Left colon (tissue), 2 donors: Measurements from ENCODE around the gene CEP70. TPM values are rescaled to one million over a fixed set of nuclear protein-coding genes. Genes with fewer than 3 reads are reported as not detected.

ENCODE experiments used
- ATAC-seq: fragments of 200-7000 bp; cut with Tn5 transposase; one replicate; pipeline ENCODE4 v1.9.1; 2020; ENCODE audit warnings: mild to moderate bottlenecking, moderate library complexity
- DNase-seq, 2 donors: peaks; one replicate each; pipeline ENCODE4 v3.0.0-alpha.2; 2020
- intact Hi-C, 2 donors: fragments of 100-400 bp; cut with DNase I in 1 of 2; cut with micrococcal nuclease in 1 of 2; formaldehyde crosslinking; loops; one replicate each; pipeline versions ENCODE4 v1.11.2 to v1.14.0; 2022; cut with DNase I, micrococcal nuclease
- total RNA-seq, 2 donors: library from RNA; stranded (reverse); fragmentation: NEBNext Ultra II Directional; extraction: Animal tissue kit (Norgen Biotek cat#: 25700); gene quantifications; one replicate each; pipeline ENCODE4 v1.2.1, GENCODE V29; 2021
- donor health status: DM: no; HTN: no; CAD: no.
- donor health status: DM: yes; HTN: yes; CAD: no.

Gene CEP70
- total RNA-seq, 2 donors from 2014 or later = 35.8 to 36.4 TPM

GRCh38 chr3:138479438-138479863, 114.6 kb downstream of the CEP70 start:
- ATAC-seq = peak; percentile 52
- intact Hi-C loops = no loop called here
- no peak for DNase-seq

GRCh38 chr3:138477801-138478200, 116.3 kb downstream of the CEP70 start:
- intact Hi-C loops = no loop called here
- DNase-seq (no peak), ATAC-seq (no peak)

- ATAC-seq = no peak
- intact Hi-C loops = no loop called here
These were observed 116.9 kb downstream of the CEP70 start for GRCh38 chr3:138477120-138477519.

GRCh38 chr3:138476526-138476925, 117.5 kb downstream of the CEP70 start:
- DNase-seq = no peak
- intact Hi-C loops = no loop called here
- ATAC-seq = no peak

More at GRCh38 chr3:138477120-138477519, 116.9 kb downstream of the CEP70 start:
- DNase-seq = no peak

GRCh38 chr3:138474163-138474562, 119.9 kb downstream of the CEP70 start:
- ATAC-seq (no peak), DNase-seq (no peak)
- intact Hi-C loops = no loop called here

- ATAC-seq = no peak
- intact Hi-C loops = no loop called here
These were observed 120.7 kb downstream of the CEP70 start for GRCh38 chr3:138473391-138473790.

GRCh38 chr3:138472141-138472825, 121.8 kb downstream of the CEP70 start:
- DNase-seq = no peak
- no peak for ATAC-seq
- intact Hi-C loops = no loop called here

More at GRCh38 chr3:138473391-138473790, 120.7 kb downstream of the CEP70 start:
- no peak for DNase-seq

- ATAC-seq (peak; percentile 31), DNase-seq (no peak)
- intact Hi-C loops = no loop called here
These were observed 122.6 kb downstream of the CEP70 start for GRCh38 chr3:138471481-138471880.

- peak; percentile 35 for ATAC-seq
- intact Hi-C loops = no loop called here
- peak; percentile 11 to 85 for DNase-seq
These were observed 123.4 kb downstream of the CEP70 start for GRCh38 chr3:138470687-138471086.

GRCh38 chr3:138469874-138470273, 124.2 kb downstream of the CEP70 start:
- ATAC-seq (no peak), DNase-seq (no peak)
- intact Hi-C loops = no loop called here

GRCh38 chr3:138468886-138469285, 125.2 kb downstream of the CEP70 start:
- intact Hi-C loops = no loop called here
- peak; percentile 38 for ATAC-seq
- peak in 1 of 2 donors; percentile 43 for DNase-seq

- no peak for ATAC-seq
- intact Hi-C loops = no loop called here
- DNase-seq = no peak
These were observed 125.6 kb downstream of the CEP70 start for GRCh38 chr3:138468451-138468850.

- ATAC-seq (no peak), DNase-seq (no peak)
- intact Hi-C loops = no loop called here
These were observed 126.1 kb downstream of the CEP70 start for GRCh38 chr3:138467931-138468330.

GRCh38 chr3:138465925-138466324, 128.1 kb downstream of the CEP70 start:
- intact Hi-C loops = no loop called here
- ATAC-seq = no peak
- no peak for DNase-seq

GRCh38 chr3:138465451-138465850, 128.6 kb downstream of the CEP70 start:
- DNase-seq = no peak
- intact Hi-C loops = no loop called here
- ATAC-seq = no peak

- ATAC-seq = no peak
- no peak for DNase-seq
- intact Hi-C loops = no loop called here
These were observed 129.6 kb downstream of the CEP70 start for GRCh38 chr3:138464491-138464860.

GRCh38 chr3:138463724-138464490, 130.2 kb downstream of the CEP70 start:
- DNase-seq (no peak), ATAC-seq (no peak)
- intact Hi-C loops = no loop called here

- ATAC-seq (no peak), DNase-seq (no peak)
- intact Hi-C loops = no loop called here
These were observed 132.2 kb downstream of the CEP70 start for GRCh38 chr3:138461896-138462295.

- no peak for ATAC-seq
- intact Hi-C loops = no loop called here
- DNase-seq = no peak
These were observed 132.8 kb downstream of the CEP70 start for GRCh38 chr3:138461246-138461645.

- intact Hi-C loops = no loop called here
- DNase-seq (no peak), ATAC-seq (no peak)
These were observed 133.4 kb downstream of the CEP70 start for GRCh38 chr3:138460536-138461205.
